H1 (cell line): ENCODE data around the gene BHLHE23.

Source experiments
- ATF3 ChIP-seq: IDR thresholded peaks from 2 replicates; pipeline ENCODE4 v1.6.1; 2011; ENCODE audit warnings: low read depth, mild to moderate bottlenecking, low read length; ENCODE audit not compliant: insufficient read depth
- CEBPB ChIP-seq: IDR thresholded peaks from 2 replicates; pipeline ENCODE4 v1.6.1; 2012; ENCODE audit warnings: low read depth, low read length
- CHD2 ChIP-seq: IDR thresholded peaks from 2 replicates; pipeline ENCODE4 v1.6.1; 2012; ENCODE audit warnings: low read length, improper control_type of control experiment
- CTCF ChIP-seq, 3 experiments: IDR thresholded peaks; 1 replicate in 2 of 3; 2 replicates in 1 of 3; pipeline versions ENCODE4 v1.5.1 to v1.6.1; 2011; ENCODE audit warnings: low read length in 3 of 3, mild to moderate bottlenecking in 3 of 3, inconsistent platforms in 2 of 3, low read depth in 1 of 3, moderate library complexity in 1 of 3; ENCODE audit not compliant: insufficient read depth in 1 of 3; ENCODE audit errors: control extremely low read depth in 1 of 3
- EZH2 ChIP-seq: fragments of 200-600 bp; sonication (generic); IDR thresholded peaks from 2 replicates; pipeline ENCODE4 v1.7.1; 2012; ENCODE audit warnings: low read depth, mild to moderate bottlenecking, moderate library complexity, low read length, inconsistent platforms; ENCODE audit not compliant: severe bottlenecking
- GABPA ChIP-seq: IDR thresholded peaks from 2 replicates; pipeline ENCODE4 v1.6.1; 2011; ENCODE audit warnings: mild to moderate bottlenecking, low read length, moderate library complexity, borderline replicate concordance; ENCODE audit not compliant: insufficient read depth
- MAX ChIP-seq: IDR thresholded peaks from 2 replicates; pipeline ENCODE4 v1.6.1; 2012; ENCODE audit warnings: inconsistent platforms
- NRF1 ChIP-seq: IDR thresholded peaks from 2 replicates; pipeline ENCODE4 v1.6.1; 2011; ENCODE audit warnings: mild to moderate bottlenecking, low read depth, low read length, improper control_type of control experiment
- POLR2A ChIP-seq, 2 experiments: IDR thresholded peaks; 1 replicate in 1 of 2; 2 replicates in 1 of 2; pipeline ENCODE4 v1.6.1; 2011; ENCODE audit warnings: low read depth in 2 of 2, low read length in 2 of 2, mild to moderate bottlenecking in 2 of 2; ENCODE audit errors: control extremely low read depth in 1 of 2
- POLR2AphosphoS5 ChIP-seq: IDR thresholded peaks from 2 replicates; pipeline ENCODE4 v1.6.1; 2011; ENCODE audit warnings: low read depth, low read length
- RFX5 ChIP-seq: IDR thresholded peaks from 2 replicates; pipeline ENCODE4 v1.6.1; 2011; ENCODE audit warnings: low read depth, low read length, improper control_type of control experiment, borderline replicate concordance
- SAP30 ChIP-seq: fragments of 300-600 bp; sonication (generic); IDR thresholded peaks from 2 replicates; pipeline ENCODE4 v1.7.1; 2012; ENCODE audit warnings: low read length, moderate library complexity, mild to moderate bottlenecking, inconsistent platforms; ENCODE audit not compliant: insufficient read depth, insufficient replicate concordance
- TBP ChIP-seq: IDR thresholded peaks from 2 replicates; pipeline ENCODE4 v1.6.1; 2011; ENCODE audit warnings: low read depth, low read length, improper control_type of control experiment
- ZNF274 ChIP-seq: IDR thresholded peaks from 2 replicates; pipeline ENCODE4 v1.7.0; 2012; ENCODE audit warnings: low read length, borderline replicate concordance; ENCODE audit errors: extremely low read depth

- TF ChIP-seq EZH2 (no peak), POLR2A (IDR thresholded peaks at IDR 0.05; ENCODE audit: control extremely low read depth in 1 of 2, low read depth in 2 of 2, low read length in 2 of 2) (no peak), SAP30 (no peak), CHD2 (no peak), CEBPB (no peak), CTCF (IDR thresholded peaks at IDR 0.05; ENCODE audit: control extremely low read depth in 1 of 3, insufficient read depth in 1 of 3, low read depth in 1 of 3, low read length in 3 of 3) (no peak), POLR2AphosphoS5 (no peak), GABPA (no peak), ATF3 (no peak), NRF1 (no peak), ZNF274 (no peak), MAX (no peak), RFX5 (no peak), TBP (no peak)
Observed at GRCh38 chr20:62985444-62985778, 21.4 kb downstream of the BHLHE23 start.
